Measurements from ENCODE around the gene HSD11B1.

- TF ChIP-seq POLR2A (IDR thresholded peaks at IDR 0.05), result no peak
- TF ChIP-seq CTCF (IDR thresholded peaks at IDR 0.05 in 4 of 5, conservative IDR thresholded peaks at IDR 0.05 in 1 of 5), result no peak
Measured at GRCh38 chr1:209769171-209769904, 64.7 kb downstream of the HSD11B1 start.

All from gastrocnemius medialis (tissue), 4 donors.